Choroid plexus epithelial cell (primary cell): ENCODE data around the gene BPIFB3.

ENCODE experiments used
- DNase-seq: peaks from one replicate; pipeline ENCODE4 v3.0.0-alpha.2; 2010; ENCODE audit warnings: low read depth
- H3K4me3 ChIP-seq: 2 replicates; pipeline ENCODE4 v1.5.1; 2011; ENCODE audit warnings: low read depth, mild to moderate bottlenecking, control low read depth, low read length, moderate library complexity
- TF ChIP-seq, protein P1 (sequence below): conservative IDR thresholded peaks from 2 replicates; pipeline ENCODE4 v1.5.1; 2011; ENCODE audit warnings: low read depth, mild to moderate bottlenecking, control low read depth, inconsistent platforms, low read length, moderate library complexity

The BPIFB3 gene

GRCh38 chr20:33023439-33024242 is 30.1 kb upstream of the BPIFB3 start:
- TF ChIP-seq, protein P1, sequence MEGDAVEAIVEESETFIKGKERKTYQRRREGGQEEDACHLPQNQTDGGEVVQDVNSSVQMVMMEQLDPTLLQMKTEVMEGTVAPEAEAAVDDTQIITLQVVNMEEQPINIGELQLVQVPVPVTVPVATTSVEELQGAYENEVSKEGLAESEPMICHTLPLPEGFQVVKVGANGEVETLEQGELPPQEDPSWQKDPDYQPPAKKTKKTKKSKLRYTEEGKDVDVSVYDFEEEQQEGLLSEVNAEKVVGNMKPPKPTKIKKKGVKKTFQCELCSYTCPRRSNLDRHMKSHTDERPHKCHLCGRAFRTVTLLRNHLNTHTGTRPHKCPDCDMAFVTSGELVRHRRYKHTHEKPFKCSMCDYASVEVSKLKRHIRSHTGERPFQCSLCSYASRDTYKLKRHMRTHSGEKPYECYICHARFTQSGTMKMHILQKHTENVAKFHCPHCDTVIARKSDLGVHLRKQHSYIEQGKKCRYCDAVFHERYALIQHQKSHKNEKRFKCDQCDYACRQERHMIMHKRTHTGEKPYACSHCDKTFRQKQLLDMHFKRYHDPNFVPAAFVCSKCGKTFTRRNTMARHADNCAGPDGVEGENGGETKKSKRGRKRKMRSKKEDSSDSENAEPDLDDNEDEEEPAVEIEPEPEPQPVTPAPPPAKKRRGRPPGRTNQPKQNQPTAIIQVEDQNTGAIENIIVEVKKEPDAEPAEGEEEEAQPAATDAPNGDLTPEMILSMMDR, result no peak
- DNase-seq, result no peak
- no peak overlapping the region for H3K4me3 ChIP-seq

DNA sequence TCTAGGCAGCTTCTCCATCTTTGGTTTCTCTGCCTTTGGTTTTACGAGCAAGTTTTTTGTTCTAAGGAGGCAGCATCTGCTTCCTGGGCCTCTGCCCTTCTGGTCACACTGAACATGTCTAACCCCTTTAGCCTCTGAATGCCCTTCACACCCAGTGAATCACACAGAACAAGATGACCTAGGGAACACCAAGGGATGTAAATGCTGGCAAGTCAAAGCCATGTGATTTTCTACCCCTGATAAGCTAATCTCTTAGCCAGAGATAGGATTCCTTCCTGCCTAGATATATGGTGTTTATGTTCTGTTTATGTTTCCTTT is 29.5 kb upstream of the BPIFB3 start:
- no peak for DNase-seq
- TF ChIP-seq, protein P1, result no peak
- H3K4me3 ChIP-seq, result no peak overlapping the region

- H3K4me3 ChIP-seq, result no peak overlapping the region
- DNase-seq, result no peak
- TF ChIP-seq, protein P1, result no peak
These were observed 28.9 kb upstream of the BPIFB3 start for GRCh38 chr20:33024609-33025317.

DNA sequence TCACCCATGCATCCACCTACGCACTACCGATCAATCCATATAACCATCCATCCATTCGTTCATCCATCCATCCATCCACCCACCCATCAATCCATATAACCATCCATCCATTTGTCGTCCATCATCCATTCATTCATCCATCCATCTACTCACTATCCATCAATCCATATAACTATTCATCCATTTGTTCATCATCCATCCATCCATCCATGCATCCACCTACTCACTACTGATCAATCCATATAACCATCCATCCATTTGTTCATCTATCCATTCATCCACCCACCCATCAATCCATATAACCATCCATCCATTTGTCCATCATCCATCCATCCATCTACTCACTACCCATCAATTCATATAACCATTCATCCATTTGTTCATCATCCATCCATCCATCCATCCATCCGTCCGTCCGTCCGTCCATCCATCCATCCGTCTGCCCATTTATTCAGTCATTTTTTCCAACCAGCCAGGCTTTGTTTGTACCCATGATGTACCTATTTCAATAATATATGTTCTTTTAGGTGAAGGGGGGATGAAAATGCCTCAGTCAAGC is 28.3 kb upstream of the BPIFB3 start:
- DNase-seq, result no peak
- no peak overlapping the region for H3K4me3 ChIP-seq
- TF ChIP-seq, protein P1, result no peak

- TF ChIP-seq, protein P1, result no peak
- no peak for DNase-seq
- H3K4me3 ChIP-seq, result no peak overlapping the region
These were observed 27.5 kb upstream of the BPIFB3 start for GRCh38 chr20:33026072-33026778.

- TF ChIP-seq, protein P1, result no peak
- no peak for DNase-seq
These were observed 26.6 kb upstream of the BPIFB3 start for GRCh38 chr20:33026779-33027759.

More at GRCh38 chr20:33026779-33027759, 26.6 kb upstream of the BPIFB3 start:
- H3K4me3 ChIP-seq, result no peak overlapping the region
